ENCODE measurements around the gene UNC45A.
"Not testable (repeated sequence)": the region's sequence is repeated elsewhere in the genome, so short reads cannot be mapped to it uniquely, and the experiment has no call there.

Gene UNC45A

DNA sequence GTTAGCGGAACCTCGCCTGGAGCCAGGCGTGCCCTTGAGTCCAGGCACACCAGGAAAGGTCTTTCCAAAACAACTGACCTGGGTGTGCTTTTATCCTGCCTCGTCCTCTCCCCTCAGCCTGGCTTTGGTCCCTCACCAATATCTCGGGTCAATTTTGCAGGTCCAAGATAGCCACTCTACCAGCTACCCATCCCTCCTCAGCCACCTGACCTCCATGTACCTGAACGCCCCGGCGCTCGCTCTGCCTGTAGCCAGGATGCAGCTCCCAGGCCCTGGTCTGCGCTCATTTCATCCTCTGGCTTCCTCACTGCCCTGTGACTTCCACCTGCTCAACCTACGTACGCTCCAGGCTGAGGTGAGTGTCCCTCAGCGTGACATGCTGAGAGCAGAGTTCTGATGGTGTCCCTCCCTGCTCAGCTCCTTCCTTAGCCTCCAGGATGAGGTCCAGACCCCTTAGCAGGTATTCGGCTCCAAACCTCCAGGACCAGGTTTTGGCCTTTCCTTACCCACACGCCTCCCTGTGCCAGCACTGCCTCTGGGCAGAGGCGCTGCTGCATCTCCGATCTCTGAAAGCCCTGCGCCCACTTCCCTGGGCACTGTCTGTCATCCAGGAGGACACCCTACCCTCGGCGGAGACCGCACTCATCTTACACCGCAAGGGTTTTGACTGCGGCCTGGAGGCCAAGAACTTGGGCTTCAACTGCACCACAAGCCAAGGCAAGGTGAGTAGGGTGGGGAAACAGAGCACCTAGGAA lies 16.9 kb upstream of the UNC45A start:
- DNase-seq, result no peak

- no peak for DNase-seq
These were observed 16.2 kb upstream of the UNC45A start for GRCh38 chr15:90918835-90919234.

- no peak for DNase-seq
These were observed 13.2 kb upstream of the UNC45A start for GRCh38 chr15:90921887-90922286.

- not testable (repeated sequence) for DNase-seq
These were observed 12.3 kb upstream of the UNC45A start for GRCh38 chr15:90922712-90923322.

DNA sequence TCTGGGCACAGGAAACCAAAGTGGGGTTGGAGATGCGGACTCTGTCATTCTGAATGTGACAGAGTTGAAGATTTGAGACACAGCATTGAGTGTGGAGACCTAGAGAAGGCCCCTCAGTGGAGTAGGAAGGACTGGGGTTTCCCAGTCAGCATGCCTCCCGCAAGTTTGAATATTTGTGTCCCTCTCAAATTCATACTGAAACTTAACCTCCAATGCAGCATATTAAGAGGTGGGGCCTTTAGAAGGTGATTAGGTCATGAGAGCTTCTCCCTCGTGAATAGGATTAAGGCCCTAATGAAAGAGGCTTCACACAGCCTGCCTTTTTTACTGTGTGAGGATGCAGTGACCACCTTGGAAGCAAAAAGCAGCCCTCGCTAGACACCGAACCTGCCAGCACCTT lies 10.7 kb upstream of the UNC45A start:
- no peak for DNase-seq

- DNase-seq, result not testable (repeated sequence)
These were observed 8.3 kb upstream of the UNC45A start for GRCh38 chr15:90926766-90927165.

DNA sequence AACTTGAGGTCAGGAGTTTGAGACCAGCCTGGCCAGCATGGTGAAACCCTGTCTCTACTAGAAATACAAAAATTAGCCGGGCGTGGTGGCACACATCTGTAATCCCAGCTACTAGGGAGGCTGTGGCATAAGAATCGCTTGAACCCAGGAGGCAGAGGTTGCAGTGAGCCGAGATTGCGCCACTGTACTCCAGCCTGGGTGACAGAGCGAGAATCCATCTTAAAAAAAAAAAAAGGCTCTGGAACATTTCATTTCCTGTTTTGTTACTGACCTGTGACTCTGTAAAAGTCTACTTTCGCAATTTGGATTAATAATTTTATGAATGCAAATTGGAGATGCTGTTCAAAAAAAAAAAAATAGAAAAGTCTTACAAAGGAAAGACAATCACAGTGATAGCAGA lies 7.0 kb upstream of the UNC45A start:
- DNase-seq, result not testable (repeated sequence)

- DNase-seq, result no peak
These were observed 5.7 kb upstream of the UNC45A start for GRCh38 chr15:90929246-90930019.

DNA sequence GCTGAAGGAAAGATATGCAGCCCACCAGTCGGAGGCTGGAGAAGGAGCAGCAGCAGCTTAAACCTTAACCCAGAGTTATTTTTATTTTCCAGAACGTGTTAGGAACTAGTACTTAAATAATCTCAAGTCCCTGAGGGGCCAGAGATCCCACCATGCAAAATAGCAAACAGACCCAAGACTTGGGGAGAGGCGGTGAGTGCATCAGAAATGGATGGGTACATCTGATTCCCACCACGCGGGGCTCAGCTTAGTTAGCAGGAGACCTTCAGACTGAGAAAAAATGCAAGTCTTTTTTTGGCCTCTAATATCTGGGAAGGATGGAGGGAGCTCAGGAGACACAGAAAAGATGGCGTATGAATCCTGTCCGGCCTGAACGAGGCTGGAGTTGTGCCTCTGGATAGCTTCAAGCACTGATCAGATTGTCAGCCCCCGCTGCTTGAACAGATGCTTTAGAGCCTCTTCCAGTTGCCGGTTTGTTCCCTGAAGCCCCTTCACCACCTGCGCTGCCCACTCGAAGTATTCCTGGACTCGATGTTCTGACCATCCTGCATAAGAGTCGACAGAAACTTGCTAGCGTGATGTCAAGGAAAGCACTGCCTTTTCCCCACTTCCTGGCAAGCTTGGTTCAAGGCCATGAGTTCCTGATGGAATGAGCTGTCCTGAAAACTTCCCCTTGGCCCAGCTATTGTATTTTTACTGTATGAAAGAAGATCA lies 4.1 kb upstream of the UNC45A start:
- no peak for DNase-seq

DNA sequence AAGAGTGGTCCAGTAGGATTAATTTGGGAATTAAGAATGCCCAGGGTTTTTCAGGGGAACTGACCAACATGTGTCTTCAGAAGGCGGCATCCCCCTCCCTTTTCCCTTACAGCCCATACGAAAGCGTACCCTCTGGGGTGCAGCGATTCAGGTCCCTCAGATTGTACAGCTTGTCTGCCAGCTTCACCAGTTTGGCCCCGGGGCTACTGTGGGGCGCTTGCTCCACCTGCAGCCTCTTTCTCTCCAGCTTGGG lies 3.6 kb upstream of the UNC45A start:
- no peak for DNase-seq

- peak; percentile 97 for DNase-seq
These were observed 3.0 kb upstream of the UNC45A start, which contains the start of gene HDDC3 for GRCh38 chr15:90931828-90932659. Gene HDDC3, minus strand, starts transcription at chr15:90932549. Its CDS starts 9 bp downstream, at chr15:90932540.

DNA sequence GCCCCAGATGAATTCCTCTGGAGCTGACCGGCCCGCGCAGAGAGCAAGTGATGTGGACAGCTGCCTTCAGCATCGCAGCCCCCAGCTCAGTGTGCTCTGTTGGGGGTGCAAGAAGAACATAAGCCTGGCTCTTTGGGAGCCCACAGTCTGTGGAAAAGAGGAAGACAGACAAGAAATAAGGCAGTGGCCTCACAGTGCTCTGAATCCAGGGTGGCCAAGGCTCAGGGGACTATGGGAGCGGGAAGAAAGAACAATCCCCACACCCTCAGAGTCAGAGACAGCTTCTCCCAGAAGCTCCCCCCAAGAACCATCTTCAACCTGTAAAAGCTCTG lies 2.5 kb upstream of the UNC45A start:
- no peak for DNase-seq

- DNase-seq, result no peak
These were observed 1.8 kb upstream of the UNC45A start for GRCh38 chr15:90933301-90933700.

GRCh38 chr15:90934256-90934948 lies 683 bp upstream of the UNC45A start:
- DNase-seq, result peak; percentile 93

DNA sequence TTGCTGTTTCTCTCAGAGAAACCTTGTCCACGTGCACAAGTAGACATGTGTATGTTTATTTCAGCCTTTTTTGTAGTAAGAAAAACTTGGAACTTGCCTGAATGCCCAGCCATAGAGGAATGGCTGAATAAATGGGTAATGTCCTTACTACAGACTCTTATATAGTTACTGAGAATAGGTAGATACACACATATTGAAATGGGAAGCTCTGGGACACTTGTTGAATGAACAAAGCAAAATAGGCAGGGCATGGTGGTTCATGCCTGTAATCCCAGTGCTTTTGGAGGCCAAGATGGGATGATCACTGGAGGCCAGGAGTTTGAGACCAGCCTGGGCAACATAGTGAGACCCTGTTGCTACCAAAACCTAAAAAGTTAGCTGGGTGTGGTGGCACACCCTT lies 1.7 kb downstream of the UNC45A start:
- DNase-seq, result no peak

DNA sequence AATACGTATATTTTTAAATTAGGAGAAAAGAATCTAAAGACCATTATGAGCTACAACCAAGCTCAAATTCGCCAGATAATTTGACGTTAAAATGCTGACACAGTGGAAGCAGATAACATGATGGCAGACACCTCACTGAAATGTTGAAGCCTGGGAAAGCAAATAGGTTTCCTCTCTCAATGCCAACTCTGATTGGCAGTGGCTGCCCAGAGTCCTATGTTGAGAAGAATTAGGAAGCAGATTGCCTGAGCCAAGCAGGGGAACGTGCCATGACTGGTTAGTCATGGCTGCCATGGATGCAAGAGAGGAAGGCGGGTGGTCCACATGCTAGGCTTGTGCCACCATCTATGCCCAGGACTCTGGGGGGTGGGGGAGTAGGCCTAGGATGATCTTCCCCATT lies 3.2 kb downstream of the UNC45A start:
- DNase-seq, result no peak

DNA sequence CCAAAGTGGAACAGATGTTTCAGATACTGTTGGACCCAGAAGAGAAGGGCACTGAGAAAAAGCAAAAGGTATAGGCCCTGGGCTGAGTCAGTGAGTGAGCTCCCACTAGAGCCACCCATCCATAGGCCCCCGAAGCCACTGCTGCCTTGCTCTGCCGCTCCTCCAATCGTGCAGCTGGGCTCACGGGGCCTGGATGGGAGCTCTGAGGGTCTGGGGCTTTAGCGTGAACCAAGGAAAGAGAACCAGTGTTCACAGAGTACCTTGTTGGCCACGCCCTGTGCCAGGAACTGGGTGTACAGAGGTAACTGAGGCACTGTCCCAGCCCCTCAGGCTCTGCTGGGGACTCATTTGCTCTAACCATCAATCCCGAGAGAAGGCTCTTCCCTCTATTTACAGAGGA lies 4.7 kb downstream of the UNC45A start:
- DNase-seq, result no peak

- DNase-seq, result no peak
These were observed 6.0 kb downstream of the UNC45A start for GRCh38 chr15:90941038-90941437.

- DNase-seq, result no peak
These were observed 7.5 kb downstream of the UNC45A start for GRCh38 chr15:90942354-90943120.

DNA sequence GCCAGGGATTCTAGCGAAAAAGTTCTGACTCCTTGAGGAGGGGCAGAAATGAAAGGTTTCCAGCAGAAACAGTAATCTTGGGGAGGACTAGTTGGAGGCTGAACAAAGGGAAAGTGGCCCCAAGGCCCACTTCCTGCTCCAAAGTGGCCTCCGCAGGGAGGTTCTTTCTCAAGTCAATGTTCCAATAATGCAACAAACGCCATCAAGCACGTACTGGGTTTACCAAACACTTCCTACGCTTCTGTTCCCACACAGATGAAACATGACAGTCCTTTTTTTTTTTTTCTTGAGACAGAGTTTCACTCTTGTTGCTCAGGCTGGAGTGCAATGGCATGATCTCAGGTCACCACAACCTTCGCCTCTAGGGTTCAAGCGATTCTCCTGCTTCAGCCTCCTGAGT lies 10.0 kb downstream of the UNC45A start:
- no peak for DNase-seq

DNA sequence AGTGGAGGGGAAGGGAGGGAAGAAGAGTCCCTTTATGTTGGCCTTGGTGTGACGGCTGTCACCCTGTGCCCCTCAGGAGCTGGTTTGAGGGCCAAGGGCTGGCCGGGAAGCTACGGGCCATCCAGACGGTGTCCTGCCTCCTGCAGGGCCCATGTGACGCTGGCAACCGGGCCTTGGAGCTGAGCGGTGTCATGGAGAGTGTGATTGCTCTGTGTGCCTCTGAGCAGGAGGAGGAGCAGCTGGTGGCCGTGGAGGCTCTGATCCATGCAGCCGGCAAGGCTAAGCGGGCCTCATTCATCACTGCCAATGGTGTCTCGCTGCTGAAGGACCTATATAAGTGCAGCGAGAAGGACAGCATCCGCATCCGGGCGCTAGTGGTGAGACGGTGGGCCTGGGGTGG lies 11.5 kb downstream of the UNC45A start:
- DNase-seq, result no peak
